ENCODE results near the gene MTMR12. TPM values are rescaled to one million over a fixed set of nuclear protein-coding genes. Genes with fewer than 3 reads are reported as not detected.

MTMR12 gene
- total and polyA plus RNA-seq, 2 donors (not counting 1 experiment from before 2014, with no cell fraction given): 9.6 to 29.2 TPM

DNA sequence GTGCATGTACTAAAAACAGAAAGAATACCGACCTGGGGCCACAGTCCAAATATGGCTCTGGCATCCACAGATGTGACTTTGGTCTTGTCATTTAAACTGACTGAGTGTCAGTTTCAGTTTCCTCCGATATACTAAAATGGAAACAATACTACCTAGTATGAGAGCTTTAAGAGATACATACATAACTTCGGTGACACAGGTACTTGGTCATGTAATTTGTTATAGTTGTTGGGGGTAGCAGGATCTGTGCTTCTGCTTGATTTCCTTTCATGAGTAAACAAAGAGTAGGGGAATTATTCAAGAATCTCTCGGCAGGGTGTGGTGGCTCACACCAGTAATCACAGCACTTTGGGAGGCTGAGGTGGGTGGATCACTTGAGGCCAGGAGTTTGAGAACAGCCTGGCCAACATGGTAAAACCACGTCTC is 32.1 kb downstream of the MTMR12 start:
- H3K4me3 ChIP-seq (ENCODE audit: control extremely low read depth in 1 of 5, extremely low read depth in 1 of 5, insufficient read depth in 1 of 5, low read depth in 2 of 5, low read length in 4 of 5): no peak overlapping the region
- H3K4me3 Mint-ChIP-seq: peak overlapping the region; percentile 73
- H3K27ac Mint-ChIP-seq: peak overlapping the region; percentile 83
- peaks cover 65% of the 10 kb centered on the region for H3K4me1 Mint-ChIP-seq
- peaks cover 20 to 33% of the 10 kb centered on the region in 2 donors for H3K4me1 ChIP-seq (ENCODE audit: control insufficient read depth in 2 of 2, insufficient read depth in 2 of 2, low read length in 2 of 2)
- H3K27me3 Mint-ChIP-seq: no peaks in the 10 kb centered on the region
- DNase-seq: peak; percentile 36
- ATAC-seq (ENCODE audit: low read depth): no peak
- peaks cover 2% of the 10 kb centered on the region for H3K9me3 Mint-ChIP-seq (ENCODE audit: insufficient read depth)
- TF ChIP-seq EZH2 (IDR thresholded peaks at IDR 0.05; ENCODE audit: borderline replicate concordance, insufficient read depth, low read depth, low read length, poor library complexity, severe bottlenecking) (no peak), CTCF (IDR thresholded peaks at IDR 0.05) (no peak)
- H3K9me3 ChIP-seq (ENCODE audit: control extremely low read depth in 1 of 3, control insufficient read depth in 2 of 3, insufficient read depth in 1 of 3, low read length in 2 of 3): peaks cover 0 to 7% (median 0%) of the 10 kb centered on the region in 3 donors
- no peaks in the 10 kb centered on the region for H3K27me3 ChIP-seq (replicated peaks in 1 of 4; ENCODE audit: control extremely low read depth in 1 of 4, control insufficient read depth in 3 of 4, insufficient read depth in 4 of 4, low read length in 3 of 4)
- H3K27ac ChIP-seq (ENCODE audit: low read length in 2 of 2): peak overlapping the region; percentile 42 to 64
- POLR2A ChIA-PET: no interaction called here
- WGBS (ENCODE audit: insufficient coverage): 78% methylated on average over 3 of the region's 5 CpGs
- intact Hi-C loops (cut with micrococcal nuclease): no loop called here
- no peaks in the 10 kb centered on the region for H4K20me1 ChIP-seq (ENCODE audit: control insufficient read depth, insufficient read depth, low read length, poor library complexity, severe bottlenecking)
- peak overlapping the region; percentile 54 for H3K4me2 ChIP-seq (replicated peaks; ENCODE audit: low read depth, low read length, poor library complexity, severe bottlenecking)
- peak overlapping the region; percentile 29 for H3K9ac ChIP-seq (ENCODE audit: low read length)
- peaks cover 0 to under 1% of the 10 kb centered on the region in 2 experiments for H3K36me3 ChIP-seq (replicated peaks in 1 of 2; ENCODE audit: control extremely low read depth in 1 of 2, control insufficient read depth in 1 of 2, extremely low read depth in 1 of 2, insufficient read depth in 2 of 2, low read length in 1 of 2)
- peaks cover 73% of the 10 kb centered on the region for H3K79me2 ChIP-seq (ENCODE audit: control insufficient read depth, insufficient read depth, low read length)
- CTCF ChIA-PET: interaction anchor here (1.5 kb wide), 1 partner anchor 49 kb away, joined by 6 read pairs; no protein-coding TSS in a partner anchor
- H2AFZ ChIP-seq (ENCODE audit: insufficient read depth, low read depth, low read length, poor library complexity, severe bottlenecking): peak overlapping the region; percentile 59

GRCh38 chr5:32279786-32280185 is 33.0 kb downstream of the MTMR12 start:
- Histone ChIP-seq H3K79me2 (ENCODE audit: control insufficient read depth, insufficient read depth, low read length) (peaks cover 78% of the 10 kb centered on the region), H4K20me1 (ENCODE audit: control insufficient read depth, insufficient read depth, low read length, poor library complexity, severe bottlenecking) (no peaks in the 10 kb centered on the region), H2AFZ (ENCODE audit: insufficient read depth, low read depth, low read length, poor library complexity, severe bottlenecking) (no peak overlapping the region), H3K4me1 (ENCODE audit: control insufficient read depth in 2 of 2, insufficient read depth in 2 of 2, low read length in 2 of 2) (peaks cover 25 to 33% of the 10 kb centered on the region in 2 donors), H3K4me3 (ENCODE audit: control extremely low read depth in 1 of 5, extremely low read depth in 1 of 5, insufficient read depth in 1 of 5, low read depth in 2 of 5, low read length in 4 of 5) (no peak overlapping the region), H3K27ac (ENCODE audit: low read length in 2 of 2) (no peak overlapping the region), H3K4me2 (replicated peaks; ENCODE audit: low read depth, low read length, poor library complexity, severe bottlenecking) (no peak overlapping the region), H3K9ac (ENCODE audit: low read length) (no peak overlapping the region), H3K36me3 (replicated peaks in 1 of 2; ENCODE audit: control extremely low read depth in 1 of 2, control insufficient read depth in 1 of 2, extremely low read depth in 1 of 2, insufficient read depth in 2 of 2, low read length in 1 of 2) (peaks cover 0 to 9% of the 10 kb centered on the region in 2 experiments), H3K27me3 (replicated peaks in 1 of 4; ENCODE audit: control extremely low read depth in 1 of 4, control insufficient read depth in 3 of 4, insufficient read depth in 4 of 4, low read length in 3 of 4) (no peaks in the 10 kb centered on the region), H3K9me3 (ENCODE audit: control extremely low read depth in 1 of 3, control insufficient read depth in 2 of 3, insufficient read depth in 1 of 3, low read length in 2 of 3) (peaks cover 0 to 7% (median 0%) of the 10 kb centered on the region in 3 donors)
- TF ChIP-seq EZH2 (IDR thresholded peaks at IDR 0.05; ENCODE audit: borderline replicate concordance, insufficient read depth, low read depth, low read length, poor library complexity, severe bottlenecking) (no peak), CTCF (IDR thresholded peaks at IDR 0.05) (no peak)
- no peak overlapping the region for H3K4me3 Mint-ChIP-seq
- intact Hi-C loops (cut with micrococcal nuclease): no loop called here
- H3K27me3 Mint-ChIP-seq: no peaks in the 10 kb centered on the region
- ChIA-PET CTCF (interaction anchor here (0.6 to 1.5 kb wide), 2 partner anchors 24 to 50 kb away, joined by 3 to 6 read pairs; no protein-coding TSS in a partner anchor), POLR2A (no interaction called here)
- WGBS (ENCODE audit: insufficient coverage): 95% methylated on average over 2 of the region's 3 CpGs
- H3K27ac Mint-ChIP-seq: peak overlapping the region; percentile 37
- no peak for DNase-seq
- no peak for ATAC-seq (ENCODE audit: low read depth)
- H3K4me1 Mint-ChIP-seq: peaks cover 69% of the 10 kb centered on the region
- peaks cover 2% of the 10 kb centered on the region for H3K9me3 Mint-ChIP-seq (ENCODE audit: insufficient read depth)
